Esophagus muscularis mucosa (tissue), 4 donors: Measurements from ENCODE around the gene RAD18. TPM values are rescaled to one million over a fixed set of nuclear protein-coding genes. Genes with fewer than 3 reads are reported as not detected.

ENCODE experiments used
- DNase-seq: peaks from one replicate; pipeline ENCODE4 v3.0.0-alpha.2; 2017; ENCODE audit errors: extremely low spot score
- H3K27ac ChIP-seq, 4 donors: fragments of 200-600 bp; sonication (generic); replicated peaks in 1 of 4; 1 replicate in 3 of 4; 2 replicates in 1 of 4; pipeline ENCODE4 v1.5.1; 2016 to 2019; ENCODE audit warnings: mild to moderate bottlenecking in 1 of 4
- H3K27me3 ChIP-seq, 4 donors: fragments of 200-600 bp; sonication (generic); one replicate each; pipeline versions ENCODE4 v1.5.1 to v1.6.0; 2016 to 2019
- H3K36me3 ChIP-seq, 4 donors: fragments of 200-600 bp; sonication (generic); one replicate each; pipeline ENCODE4 v1.5.1; 2016 to 2019
- H3K4me1 ChIP-seq, 4 donors: fragments of 200-600 bp; sonication (generic); one replicate each; pipeline ENCODE4 v1.5.1; 2016 to 2019
- H3K4me3 ChIP-seq, 4 donors: fragments of 200-600 bp; sonication (generic); 1 replicate in 2 of 4; 2 replicates in 2 of 4; pipeline ENCODE4 v1.5.1; 2016 to 2019; ENCODE audit warnings: mild to moderate bottlenecking in 4 of 4, moderate library complexity in 1 of 4
- H3K9me3 ChIP-seq, 4 donors: fragments of 200-600 bp; sonication (generic); 1 replicate in 3 of 4; 2 replicates in 1 of 4; pipeline ENCODE4 v1.5.1; 2016 to 2019
- EP300 ChIP-seq: sonication (generic); formaldehyde crosslinking; IDR thresholded peaks from one replicate; pipeline ENCODE4 v1.6.1; 2017; ENCODE audit warnings: antibody characterized with exemption
- POLR2A ChIP-seq: fragments of 450-650 bp; IDR thresholded peaks from one replicate; pipeline ENCODE4 v1.6.1; 2017; ENCODE audit warnings: antibody characterized with exemption, moderate library complexity, mild to moderate bottlenecking, low read depth
- POLR2AphosphoS5 ChIP-seq, 2 donors: sonication (generic); formaldehyde crosslinking; IDR thresholded peaks; one replicate each; pipeline ENCODE4 v1.6.1; 2017; ENCODE audit warnings: antibody characterized with exemption in 2 of 2
- WGBS: methylation state at CpG from one replicate; pipeline ENCODE4 v1.1.5; 2018; 5-methylcytosine and 5-hydroxymethylcytosine counted together
- intact Hi-C: fragments of 100-400 bp; cut with DNase I; formaldehyde crosslinking; loops from one replicate; pipeline ENCODE4 v1.15.1; 2023
- total RNA-seq, 4 donors: library from RNA; depleted of rRNA; stranded (reverse); fragments of >200 nt; gene quantifications; one replicate each; pipeline versions ENCODE4 v1.1.0 to v1.2.1, GENCODE V29; 2016
- TF ChIP-seq, protein P1 (sequence below), 3 experiments: fragments of 200-600 bp in 2 of 3; fragments of 450-650 bp in 1 of 3; sonication (generic) in 2 of 3; IDR thresholded peaks; one replicate each; pipeline ENCODE4 v1.5.1; 2017 to 2019; ENCODE audit warnings: antibody characterized with exemption in 3 of 3, mild to moderate bottlenecking in 2 of 3, moderate library complexity in 1 of 3

Gene RAD18
- 1 to 10 TPM; 3.4 to 6.6 (median 5.2) TPM for total RNA-seq

DNA sequence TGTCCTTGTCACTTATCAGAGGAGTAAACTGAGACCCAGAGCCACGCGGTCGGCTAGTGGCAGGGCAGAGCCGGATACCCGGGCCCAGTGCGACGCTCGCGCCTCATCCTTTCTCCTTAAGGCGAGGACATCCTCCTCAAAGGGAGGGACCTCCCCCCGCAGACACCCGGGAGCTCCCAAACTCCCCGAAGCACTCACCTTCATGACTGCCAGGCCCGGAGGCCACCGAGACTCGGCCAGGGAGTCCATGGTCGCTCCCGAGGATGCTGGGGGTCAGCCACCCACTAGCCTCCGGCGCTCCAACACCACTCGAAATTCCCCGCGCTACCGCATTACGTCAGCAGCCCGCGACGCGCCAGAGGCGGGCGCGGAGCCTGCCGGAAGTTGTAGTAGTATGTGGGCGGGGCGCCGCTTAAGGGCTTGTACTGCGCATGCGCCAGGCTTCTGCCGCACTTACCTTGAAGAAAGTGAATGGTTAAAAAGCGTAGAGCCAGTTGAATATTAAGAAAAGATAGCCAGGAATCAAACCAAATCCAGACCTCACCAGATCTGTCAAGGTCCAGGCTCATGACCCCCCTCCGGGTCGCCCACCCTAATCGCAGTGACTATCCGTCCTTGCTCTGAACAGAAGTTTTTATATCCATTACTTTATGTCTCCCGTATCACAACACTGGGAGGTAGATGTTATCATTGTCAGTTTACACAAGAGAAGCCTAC is at the start of gene RAD18:
Gene RAD18, minus strand, starts transcription at position 336 of the 717 bp plus-strand sequence. Its CDS starts 87 bp downstream, at position 249.
- TF ChIP-seq POLR2AphosphoS5 (IDR thresholded peaks at IDR 0.05) (peak; percentile 75 to 95), POLR2A (no peak)
- H3K27ac ChIP-seq: peak within 1 kb of the TSS; percentile 75 to 82 (median 77)
- peaks cover 0 to under 1% (median 0%) of the 10 kb centered on the region in 4 donors for H3K36me3 ChIP-seq
- H3K9me3 ChIP-seq: no peaks in the 10 kb centered on the region
- peaks cover 9 to 19% (median 17%) of the 10 kb centered on the region in 4 donors for H3K4me1 ChIP-seq
- H3K27me3 ChIP-seq: peaks cover 0 to 11% (median 0%) of the 10 kb centered on the region in 4 donors
- under 1% methylated on average over 26 of the region's 45 CpGs for WGBS
- intact Hi-C loops: no loop called here
- DNase-seq: peak; percentile 97
- H3K4me3 ChIP-seq: peak within 1 kb of the TSS; percentile 71 to 89 (median 74)

- Histone ChIP-seq H3K4me3 (no peak overlapping the region), H3K4me1 (no peaks in the 10 kb centered on the region), H3K36me3 (peaks cover 0 to 19% (median 4%) of the 10 kb centered on the region in 4 donors), H3K27me3 (no peaks in the 10 kb centered on the region), H3K9me3 (no peaks in the 10 kb centered on the region), H3K27ac (no peak overlapping the region)
- no peak for DNase-seq
- 92% methylated on average over 2 of the region's 2 CpGs for WGBS
- no peak for TF ChIP-seq POLR2A
- TF ChIP-seq, protein P1, sequence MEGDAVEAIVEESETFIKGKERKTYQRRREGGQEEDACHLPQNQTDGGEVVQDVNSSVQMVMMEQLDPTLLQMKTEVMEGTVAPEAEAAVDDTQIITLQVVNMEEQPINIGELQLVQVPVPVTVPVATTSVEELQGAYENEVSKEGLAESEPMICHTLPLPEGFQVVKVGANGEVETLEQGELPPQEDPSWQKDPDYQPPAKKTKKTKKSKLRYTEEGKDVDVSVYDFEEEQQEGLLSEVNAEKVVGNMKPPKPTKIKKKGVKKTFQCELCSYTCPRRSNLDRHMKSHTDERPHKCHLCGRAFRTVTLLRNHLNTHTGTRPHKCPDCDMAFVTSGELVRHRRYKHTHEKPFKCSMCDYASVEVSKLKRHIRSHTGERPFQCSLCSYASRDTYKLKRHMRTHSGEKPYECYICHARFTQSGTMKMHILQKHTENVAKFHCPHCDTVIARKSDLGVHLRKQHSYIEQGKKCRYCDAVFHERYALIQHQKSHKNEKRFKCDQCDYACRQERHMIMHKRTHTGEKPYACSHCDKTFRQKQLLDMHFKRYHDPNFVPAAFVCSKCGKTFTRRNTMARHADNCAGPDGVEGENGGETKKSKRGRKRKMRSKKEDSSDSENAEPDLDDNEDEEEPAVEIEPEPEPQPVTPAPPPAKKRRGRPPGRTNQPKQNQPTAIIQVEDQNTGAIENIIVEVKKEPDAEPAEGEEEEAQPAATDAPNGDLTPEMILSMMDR (IDR thresholded peaks at IDR 0.05): no peak
- no peak for TF ChIP-seq POLR2AphosphoS5 (IDR thresholded peaks at IDR 0.05)
- no peak for TF ChIP-seq EP300
- intact Hi-C loops: no loop called here
Measured at GRCh38 chr3:9012521-9012920, 49.2 kb upstream of the RAD18 start.

- Histone ChIP-seq H3K9me3 (no peaks in the 10 kb centered on the region), H3K4me3 (no peak overlapping the region), H3K27ac (no peak overlapping the region), H3K4me1 (no peaks in the 10 kb centered on the region), H3K27me3 (no peaks in the 10 kb centered on the region), H3K36me3 (peaks cover 0 to 19% (median 4%) of the 10 kb centered on the region in 4 donors)
- WGBS: 96% methylated on average over 11 of the region's 11 CpGs
- intact Hi-C loops: no loop called here
- DNase-seq: no peak
- TF ChIP-seq EP300 (no peak), POLR2AphosphoS5 (IDR thresholded peaks at IDR 0.05) (no peak), POLR2A (no peak)
- TF ChIP-seq, protein P1 (IDR thresholded peaks at IDR 0.05): no peak
Measured at GRCh38 chr3:9009976-9010545, 46.8 kb upstream of the RAD18 start.

DNA sequence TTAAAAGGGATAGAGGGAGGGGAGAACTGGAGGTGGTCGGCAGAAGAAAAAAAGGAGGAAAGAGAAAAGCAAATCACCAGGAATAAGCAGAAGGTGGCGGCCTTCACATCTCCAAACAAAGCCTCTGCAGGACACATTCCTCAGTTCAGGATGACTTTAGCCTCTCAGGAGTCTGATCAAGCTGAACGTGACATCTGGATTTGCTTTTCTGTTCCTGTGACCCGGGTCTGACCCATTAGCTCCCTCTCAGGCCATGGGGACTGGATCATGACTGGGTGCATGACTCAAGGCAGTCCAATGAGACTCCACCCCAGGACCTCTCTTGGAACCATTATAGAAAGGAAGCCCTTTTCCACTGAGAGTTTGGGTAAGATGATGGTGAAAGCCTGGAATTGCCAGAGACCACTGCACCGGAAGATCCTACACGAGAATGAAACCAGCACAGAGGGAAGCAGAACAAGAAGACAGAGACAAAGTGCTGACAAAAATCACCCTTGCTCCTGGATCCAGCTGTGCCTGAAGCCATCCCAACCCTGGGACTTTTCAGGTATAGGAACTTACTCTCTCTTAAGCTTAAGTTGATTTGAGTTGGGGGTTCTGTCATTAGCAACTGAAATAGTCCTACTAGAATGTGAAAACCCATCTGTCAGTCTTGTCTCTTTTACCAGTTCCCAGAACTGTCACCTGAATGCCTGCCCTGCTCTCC is 45.4 kb upstream of the RAD18 start:
- WGBS: 68% methylated on average over 6 of the region's 6 CpGs
- Histone ChIP-seq H3K36me3 (peaks cover 0 to 19% (median 4%) of the 10 kb centered on the region in 4 donors), H3K27me3 (no peaks in the 10 kb centered on the region), H3K27ac (no peak overlapping the region), H3K4me3 (no peak overlapping the region), H3K9me3 (no peaks in the 10 kb centered on the region), H3K4me1 (no peaks in the 10 kb centered on the region)
- DNase-seq: no peak
- TF ChIP-seq POLR2AphosphoS5 (IDR thresholded peaks at IDR 0.05) (no peak), EP300 (no peak), POLR2A (no peak)
- TF ChIP-seq, protein P1 (IDR thresholded peaks at IDR 0.05): no peak
- intact Hi-C loops: no loop called here

- DNase-seq: no peak
- H3K27ac ChIP-seq: no peak overlapping the region
- 78% methylated on average over 2 of the region's 2 CpGs for WGBS
- intact Hi-C loops: no loop called here
- peaks cover 0 to 14% (median 2%) of the 10 kb centered on the region in 4 donors for H3K36me3 ChIP-seq
- H3K9me3 ChIP-seq: no peaks in the 10 kb centered on the region
- H3K27me3 ChIP-seq: no peaks in the 10 kb centered on the region
- H3K4me1 ChIP-seq: no peaks in the 10 kb centered on the region
- H3K4me3 ChIP-seq: no peak overlapping the region
- TF ChIP-seq EP300 (no peak), POLR2A (no peak), POLR2AphosphoS5 (IDR thresholded peaks at IDR 0.05) (no peak)
- TF ChIP-seq, protein P1 (IDR thresholded peaks at IDR 0.05): no peak
Measured at GRCh38 chr3:9007928-9008327, 44.7 kb upstream of the RAD18 start.
